GM12864 (cell line): Measurements from ENCODE around the gene AWAT2.

ENCODE experiments used
- DNase-seq: peaks from one replicate; pipeline ENCODE4 v3.0.0-alpha.2; 2011; ENCODE audit warnings: low read depth
- H3K4me3 ChIP-seq: 2 replicates; pipeline ENCODE4 v1.5.1; 2011; ENCODE audit warnings: mild to moderate bottlenecking, low read depth, low read length, control low read depth
- CTCF ChIP-seq: IDR thresholded peaks from 2 replicates; pipeline ENCODE4 v1.5.1; 2011; ENCODE audit warnings: low read depth, mild to moderate bottlenecking, moderate library complexity, low read length, control low read depth, inconsistent platforms; ENCODE audit errors: missing control alignments

Gene AWAT2

DNA sequence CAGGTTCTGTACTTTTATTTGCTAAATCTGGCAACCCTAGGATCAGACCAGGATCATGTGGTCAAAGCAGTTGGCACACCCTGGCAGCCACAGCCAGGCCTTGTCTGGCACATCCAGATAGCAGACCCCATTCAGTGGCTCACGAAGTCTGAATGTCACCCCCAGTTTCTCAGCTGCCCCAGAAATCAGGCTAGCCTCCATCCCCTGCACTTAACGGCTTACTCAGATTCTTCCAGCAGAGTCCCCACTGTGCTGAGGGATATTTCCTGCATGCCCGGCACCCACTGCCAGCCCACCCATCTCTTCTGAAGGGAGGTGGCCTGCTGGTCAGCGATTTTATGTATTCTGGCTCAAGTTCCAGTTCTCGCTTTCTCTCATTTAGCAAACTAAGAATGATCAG is 4.7 kb upstream of the AWAT2 start:
- TF ChIP-seq CTCF, result no peak
- DNase-seq, result no peak

DNA sequence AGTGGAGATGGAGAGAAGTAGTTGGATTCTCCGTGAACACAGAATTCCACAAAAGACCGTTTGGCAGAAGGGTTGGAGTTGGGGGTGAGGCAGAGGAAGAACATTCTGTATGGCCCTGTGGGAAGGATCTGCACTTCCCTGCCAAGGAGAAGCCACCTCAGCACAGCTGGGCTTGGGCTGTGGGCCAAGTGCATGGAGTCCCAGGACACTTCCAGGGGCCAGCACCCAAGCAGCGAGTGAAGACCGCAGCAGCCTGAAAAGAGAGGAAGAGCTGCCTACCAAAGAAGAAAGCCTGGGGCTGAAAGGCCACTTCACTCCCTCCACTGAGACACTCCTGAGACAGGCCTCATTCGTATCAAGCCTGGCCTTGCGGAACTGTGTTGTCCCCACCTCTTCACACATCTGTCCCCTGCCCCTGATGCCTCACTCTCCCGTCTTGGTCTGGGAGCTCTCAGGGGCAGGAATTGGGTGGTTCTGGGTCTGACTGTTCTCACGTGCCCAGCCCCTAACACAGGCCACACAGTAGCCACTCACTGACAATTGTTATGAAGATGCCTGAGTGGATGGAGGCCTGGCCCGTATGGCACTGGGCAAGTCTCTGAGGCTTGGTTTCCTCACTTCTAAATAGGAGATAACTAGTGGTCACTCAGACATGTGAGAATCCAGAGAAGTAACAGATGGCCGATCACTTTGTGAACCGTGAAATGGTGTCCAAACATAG is 3.3 kb upstream of the AWAT2 start:
- DNase-seq, result no peak
- TF ChIP-seq CTCF, result no peak
- H3K4me3 ChIP-seq, result no peak overlapping the region

More for the DNA sequence above, 4.7 kb upstream of the AWAT2 start:
- H3K4me3 ChIP-seq, result no peak overlapping the region

DNA sequence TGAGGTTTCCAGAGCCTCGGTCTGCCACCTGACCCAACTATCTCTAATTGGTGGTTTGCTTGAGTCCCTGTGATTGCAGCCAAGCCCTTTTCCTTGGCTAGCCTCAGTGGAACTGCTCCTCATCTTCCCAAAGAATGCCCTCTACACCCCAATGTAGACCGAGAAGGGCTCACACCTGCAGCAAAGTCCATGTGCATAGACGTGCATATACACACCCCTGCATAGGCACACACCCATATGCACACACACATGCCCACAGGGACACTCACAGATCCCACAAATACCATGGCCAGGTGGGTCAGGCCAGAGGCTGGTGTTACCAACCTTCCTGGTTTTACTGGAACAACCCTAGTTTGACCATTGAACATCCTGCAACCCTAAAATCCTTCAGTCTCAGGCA is 332 bp downstream of the AWAT2 start:
- no peak overlapping the region for H3K4me3 ChIP-seq
- no peak for DNase-seq
- no peak for TF ChIP-seq CTCF

DNA sequence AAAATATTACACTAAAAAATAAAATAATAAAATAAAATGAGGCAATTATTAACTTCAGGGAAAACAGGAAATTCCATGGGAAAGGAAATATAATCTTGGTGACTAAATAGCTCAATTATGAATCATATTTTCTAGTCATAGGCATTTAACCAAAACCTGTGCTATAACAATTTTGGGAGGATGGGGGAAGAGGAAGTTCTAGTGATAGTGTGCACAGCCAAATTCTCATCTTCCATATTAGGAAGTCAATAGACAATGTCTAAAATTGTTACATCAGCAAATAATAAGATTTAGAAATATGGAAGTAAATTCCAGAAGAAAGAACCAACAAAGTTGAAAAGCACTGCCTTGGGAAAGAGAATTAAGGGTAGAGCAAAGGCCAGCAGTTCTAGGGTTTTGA is 2.8 kb downstream of the AWAT2 start:
- no peak for TF ChIP-seq CTCF
- no peak overlapping the region for H3K4me3 ChIP-seq
- no peak for DNase-seq

DNA sequence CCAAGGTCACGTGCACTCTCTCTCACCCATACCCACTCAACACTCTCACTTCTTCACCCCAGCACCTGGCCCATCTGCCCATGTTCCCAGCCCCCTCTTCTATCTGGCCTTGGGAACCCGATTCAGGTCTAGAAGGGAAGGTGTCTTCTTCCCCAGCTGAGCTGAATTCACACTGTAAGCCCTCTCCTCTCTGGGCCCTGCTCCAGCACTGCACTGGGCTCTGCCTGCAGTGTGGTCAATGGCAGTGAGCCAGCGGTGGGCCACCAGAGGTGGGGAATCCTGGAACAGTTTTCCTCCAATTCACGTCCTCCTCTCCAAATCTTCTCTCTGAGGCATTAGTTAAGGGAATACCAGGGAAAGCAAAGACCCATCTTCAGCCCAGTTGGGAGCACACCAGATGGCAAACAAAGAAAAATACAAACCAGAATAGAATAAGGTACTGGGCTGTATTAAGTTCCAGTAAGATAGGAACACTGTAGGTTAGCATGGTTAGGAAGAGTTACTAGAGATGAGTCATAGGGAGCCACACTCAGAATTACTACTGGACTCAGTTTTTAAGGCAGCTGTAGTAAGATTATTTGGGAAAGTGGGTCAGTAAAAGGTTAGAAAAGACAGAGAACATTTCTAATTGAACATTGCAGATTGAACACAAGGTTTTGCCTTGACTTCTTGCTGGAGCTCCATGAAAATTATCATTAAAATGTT is 5.0 kb downstream of the AWAT2 start:
- no peak for TF ChIP-seq CTCF
- H3K4me3 ChIP-seq, result no peak overlapping the region
- DNase-seq, result no peak

DNA sequence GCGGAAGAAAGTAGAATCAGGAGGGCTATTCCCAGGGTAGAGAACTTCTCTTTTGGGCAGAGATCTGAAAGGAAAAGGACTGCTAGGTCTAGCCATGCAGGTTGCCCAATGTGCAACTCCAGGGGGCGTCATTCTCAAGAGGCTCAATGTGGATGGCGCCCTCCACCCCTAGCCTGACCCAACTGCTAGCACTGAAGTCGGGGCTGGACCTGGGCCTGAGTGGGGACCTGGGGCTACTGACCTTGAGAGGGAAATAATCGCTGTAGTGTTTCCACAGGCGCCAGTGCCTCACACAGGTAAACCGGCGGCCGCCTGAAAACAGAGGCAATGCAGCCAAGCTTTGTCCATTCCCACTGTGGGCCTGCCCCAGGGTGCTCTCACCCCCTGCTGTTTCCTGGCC is 6.1 kb downstream of the AWAT2 start:
- H3K4me3 ChIP-seq, result no peak overlapping the region
- TF ChIP-seq CTCF, result no peak
- no peak for DNase-seq
